ENCODE data around the gene JUN.

Gene JUN

DNA sequence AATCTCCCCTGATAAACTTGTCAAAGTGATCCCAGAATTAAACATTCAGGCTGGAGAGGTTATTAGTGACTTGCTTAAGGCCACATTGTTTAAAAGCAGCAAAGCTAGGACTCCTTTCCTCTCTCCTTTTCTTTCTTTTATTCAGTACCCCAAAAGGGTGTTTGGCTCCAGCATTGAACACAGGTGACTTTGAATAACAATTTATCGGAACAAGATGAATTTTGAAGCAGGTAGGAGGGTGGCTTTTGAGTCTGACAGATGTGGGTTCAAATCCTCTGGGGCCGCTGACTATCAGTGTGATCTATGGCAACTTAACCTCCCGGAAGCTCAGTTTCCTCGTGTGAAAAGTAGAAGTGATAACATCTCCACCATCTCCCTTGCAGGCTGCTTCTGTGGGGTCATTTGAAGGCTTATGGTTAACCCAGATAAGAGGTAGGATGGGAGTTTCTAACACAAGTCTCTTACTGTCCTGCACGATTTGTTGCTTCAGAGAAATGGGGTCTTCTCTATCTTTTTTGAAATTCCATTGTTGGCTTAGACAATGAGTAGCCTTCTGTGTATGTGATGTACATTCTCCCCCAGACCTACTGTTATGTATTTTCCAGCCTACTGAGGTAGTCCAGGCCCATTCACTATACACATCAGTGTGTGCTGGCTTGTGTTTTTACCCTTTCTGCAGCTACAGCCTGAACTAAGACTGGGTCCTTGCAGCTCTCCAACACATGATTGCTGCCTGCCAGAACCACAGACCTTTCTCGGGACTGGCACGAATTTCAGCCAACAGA is 29.0 kb downstream of the JUN start:
- DNase-seq, result no peak

DNA sequence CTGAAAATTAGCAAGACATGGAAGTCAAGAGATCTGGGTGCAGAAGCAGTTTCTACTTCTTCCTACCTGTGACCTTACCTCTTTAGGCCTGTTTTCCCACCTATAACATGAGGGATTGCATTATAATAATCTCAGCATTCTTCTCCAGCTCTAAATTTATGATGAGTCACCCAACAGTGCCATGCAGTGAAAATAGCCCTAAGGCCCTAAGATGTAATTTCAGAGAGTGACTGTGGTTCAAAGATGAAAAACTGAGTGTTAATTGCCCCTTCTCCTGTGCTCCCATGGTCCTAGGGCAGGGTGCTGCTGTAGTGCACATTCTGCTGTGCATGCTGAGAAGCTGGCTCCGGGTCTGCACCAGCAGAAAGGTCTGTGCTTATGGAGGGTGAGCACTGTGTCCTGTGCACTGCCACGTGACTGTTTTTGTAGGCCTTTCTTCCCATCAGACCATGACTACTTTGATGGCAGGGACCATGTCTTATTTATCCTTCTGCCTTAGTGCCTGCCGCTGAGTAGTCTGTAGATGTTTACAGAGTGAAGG is 29.7 kb downstream of the JUN start:
- no peak for DNase-seq

DNA sequence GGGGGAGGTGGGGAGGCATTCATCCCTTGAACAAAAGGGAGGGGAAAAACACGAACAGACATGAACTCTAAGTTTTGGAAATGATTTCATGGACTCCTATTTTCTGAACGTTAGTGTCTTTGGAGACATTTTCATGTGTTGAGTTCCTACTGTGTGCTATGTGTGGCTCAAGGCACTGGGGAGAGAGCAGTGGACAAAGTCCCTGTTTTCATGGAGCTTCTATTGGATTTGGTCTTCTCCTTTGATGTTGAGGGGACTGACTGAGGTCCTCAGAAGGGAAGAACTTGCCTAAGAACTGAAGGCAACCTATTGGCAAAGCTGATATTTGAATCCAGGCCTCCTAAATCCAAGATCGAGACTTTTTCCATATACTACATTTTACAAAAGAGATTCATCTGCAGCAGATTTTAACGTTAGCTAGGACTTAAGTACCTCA is 30.4 kb downstream of the JUN start:
- DNase-seq, result no peak

DNA sequence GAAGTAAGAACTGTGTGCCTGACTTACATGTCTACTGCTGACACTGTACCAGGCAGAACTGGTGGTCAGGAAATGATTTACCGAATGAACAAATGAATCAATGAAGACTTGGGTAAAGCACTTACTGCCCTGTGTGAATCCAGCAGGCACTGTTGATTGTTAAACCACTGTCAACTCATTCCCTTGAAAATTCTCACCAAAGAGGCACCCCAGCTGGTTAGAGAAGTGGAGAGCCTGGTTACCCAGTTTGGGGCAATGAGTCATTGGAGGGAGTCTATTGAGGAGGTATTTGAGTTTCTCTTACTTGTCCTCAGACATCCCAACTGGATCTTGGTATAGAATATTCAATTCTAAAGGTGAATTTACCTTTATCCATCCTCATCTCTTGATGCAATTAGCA is 34.2 kb downstream of the JUN start:
- DNase-seq, result no peak

DNA sequence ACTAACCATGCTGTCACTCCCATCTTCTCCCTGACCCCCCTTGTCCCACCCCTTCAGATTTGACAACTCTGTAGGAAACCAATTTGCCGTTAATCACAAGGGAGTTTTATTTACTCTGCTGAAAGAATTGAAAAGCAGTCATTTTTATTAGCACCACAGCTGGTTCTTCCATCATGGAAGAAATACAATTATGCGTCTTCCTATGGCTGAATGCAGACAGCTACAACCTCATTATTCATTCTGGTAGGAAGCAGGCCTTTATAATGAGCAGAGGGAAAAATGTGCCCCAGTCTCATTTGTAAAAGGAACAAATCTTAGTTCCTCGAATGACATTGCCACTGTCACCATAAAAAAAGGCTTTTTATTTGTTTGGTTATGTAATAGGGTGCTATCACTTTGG is 35.2 kb downstream of the JUN start:
- DNase-seq, result no peak

DNA sequence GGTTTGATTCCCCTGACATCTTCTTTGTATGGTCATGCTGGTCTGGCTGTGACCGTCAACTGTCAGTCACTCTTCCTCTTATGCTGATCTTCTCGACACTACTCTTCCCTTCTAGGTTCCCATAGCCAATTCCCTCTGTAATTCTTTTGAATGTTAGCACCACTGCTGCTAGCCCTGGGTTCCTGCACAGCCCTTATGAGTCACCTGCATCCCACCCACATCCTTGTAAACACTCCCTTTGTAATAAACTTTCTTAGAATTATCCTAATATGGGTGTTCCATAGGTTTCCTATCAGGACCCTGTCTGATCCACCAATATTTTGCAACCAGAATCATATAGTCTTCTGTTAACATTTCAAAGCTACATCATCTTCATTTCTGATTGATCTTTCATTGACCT is 37.1 kb downstream of the JUN start:
- no peak for DNase-seq

DNA sequence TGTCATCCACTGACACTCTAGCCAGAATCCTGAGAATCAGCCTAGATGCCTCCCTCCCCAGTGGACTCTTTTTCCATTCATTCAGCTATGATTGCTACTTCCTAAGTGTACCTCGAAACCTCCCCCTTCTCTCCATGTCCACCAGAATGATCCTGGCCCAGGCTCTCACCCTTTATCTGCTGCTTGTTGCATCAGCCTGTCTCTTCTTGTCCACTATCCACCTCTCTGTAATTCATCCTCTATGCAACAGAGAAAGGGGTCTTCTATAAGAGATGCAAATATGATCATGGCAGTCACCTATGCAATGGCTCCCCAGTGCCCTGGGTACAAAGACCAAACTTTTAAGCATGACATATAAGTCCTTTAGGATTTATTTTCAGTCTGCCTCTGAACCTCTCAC is 37.7 kb downstream of the JUN start:
- DNase-seq, result no peak

DNA sequence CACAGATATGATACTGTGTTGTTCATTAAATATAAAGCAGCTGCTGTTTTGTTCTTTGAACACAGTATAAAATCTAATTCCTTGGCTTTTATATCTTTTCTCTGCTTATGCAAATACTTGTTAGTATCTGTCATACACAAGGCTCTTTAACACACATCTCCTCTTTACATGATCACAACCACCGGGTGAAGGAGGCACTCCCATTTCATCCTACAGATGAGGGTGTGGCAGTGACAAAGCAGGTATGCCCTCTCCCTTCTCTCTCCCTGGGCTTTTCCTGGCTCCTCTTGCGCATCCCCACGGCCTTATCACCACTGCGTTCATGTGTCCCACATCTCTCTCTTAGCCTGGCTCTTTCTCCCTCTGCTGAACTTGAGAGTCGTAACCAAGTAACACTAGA is 38.2 kb downstream of the JUN start:
- DNase-seq, result no peak

DNA sequence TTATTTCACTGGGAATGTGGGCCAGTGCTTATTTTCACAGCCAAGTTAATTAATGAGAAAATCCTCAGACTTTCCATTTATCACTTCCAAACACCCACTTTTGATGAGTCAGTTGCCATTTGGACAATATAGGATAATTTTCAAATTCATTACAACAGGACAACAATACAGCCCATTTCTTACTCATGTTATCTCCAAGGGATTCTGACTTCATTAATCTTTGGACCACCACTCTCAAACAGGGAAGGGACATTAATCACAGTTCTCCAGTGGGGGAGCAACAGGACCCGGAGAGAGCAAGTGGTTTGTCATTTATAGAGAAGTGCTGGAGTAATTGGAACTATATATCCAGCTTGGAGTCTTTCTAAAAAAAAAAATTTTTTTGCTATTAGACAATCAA is 38.7 kb downstream of the JUN start:
- no peak for DNase-seq

DNA sequence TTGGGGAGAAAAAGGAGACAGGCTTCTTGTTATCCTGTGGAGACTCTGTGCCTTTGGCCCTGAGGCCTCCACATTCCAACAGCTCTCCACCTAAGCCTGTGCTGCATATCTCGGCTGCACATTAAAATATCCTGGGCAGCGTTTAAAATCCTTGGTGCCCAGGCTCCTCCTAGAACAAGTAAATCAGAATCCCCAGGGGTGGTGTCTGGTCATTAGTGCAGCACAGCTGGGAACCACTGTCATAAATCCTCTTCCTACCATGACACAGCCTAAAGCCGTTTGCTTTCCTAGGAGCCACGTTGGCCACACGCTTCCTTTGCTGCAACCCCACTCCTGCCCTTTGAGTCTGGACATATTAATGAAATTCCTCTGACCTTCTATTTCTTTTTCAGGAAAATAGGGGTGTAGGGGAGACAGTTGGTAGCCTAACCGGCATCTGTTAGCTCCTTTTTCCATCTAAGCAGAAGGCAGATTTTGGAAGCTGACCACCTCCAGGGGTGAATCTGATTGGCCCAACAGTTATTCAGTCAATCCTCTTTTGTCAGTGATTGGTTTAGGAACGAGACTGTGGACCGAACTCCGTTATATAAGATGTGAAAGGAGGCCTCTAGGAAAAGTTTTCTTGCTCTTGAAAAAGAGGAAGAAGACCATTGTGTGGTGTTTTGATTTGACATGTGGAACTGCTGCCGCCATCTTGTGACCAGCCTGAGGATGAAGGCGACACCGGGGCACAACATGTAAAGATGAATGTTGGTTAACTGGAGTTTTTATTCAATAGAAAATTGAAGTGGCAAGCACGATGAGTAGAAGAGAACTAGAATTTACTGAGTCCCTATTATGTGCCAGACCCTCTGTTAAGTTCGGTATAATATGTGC is 41.9 kb downstream of the JUN start:
- no peak for DNase-seq

DNA sequence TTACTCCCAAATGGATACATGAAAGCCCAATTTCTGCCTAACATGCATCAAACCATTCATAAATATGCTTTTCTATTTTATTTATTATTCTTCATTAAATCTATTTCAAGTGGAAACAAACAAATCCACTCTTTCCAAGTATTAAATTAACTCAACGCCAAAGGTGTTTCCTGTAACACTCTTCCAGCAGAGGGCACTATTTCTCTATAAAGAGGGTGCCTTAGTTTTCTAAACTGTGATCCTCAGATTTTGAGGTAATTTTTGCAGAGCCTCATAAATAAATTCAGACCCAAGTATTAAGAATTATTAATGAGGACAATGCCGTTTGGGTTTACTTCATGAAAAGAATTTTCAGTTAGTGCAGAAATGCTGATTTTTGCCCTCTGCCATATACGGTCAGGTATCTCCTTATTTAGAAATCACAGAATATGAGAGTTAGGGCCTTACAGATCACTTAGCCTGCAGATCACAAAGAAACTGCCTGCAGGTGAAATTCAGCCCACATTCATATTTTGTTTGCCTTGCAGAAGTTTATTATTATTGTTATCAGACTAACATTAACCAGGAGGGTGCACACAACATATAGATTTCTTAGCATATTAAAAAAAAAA is 43.9 kb downstream of the JUN start:
- DNase-seq, result peak; percentile 60

DNA sequence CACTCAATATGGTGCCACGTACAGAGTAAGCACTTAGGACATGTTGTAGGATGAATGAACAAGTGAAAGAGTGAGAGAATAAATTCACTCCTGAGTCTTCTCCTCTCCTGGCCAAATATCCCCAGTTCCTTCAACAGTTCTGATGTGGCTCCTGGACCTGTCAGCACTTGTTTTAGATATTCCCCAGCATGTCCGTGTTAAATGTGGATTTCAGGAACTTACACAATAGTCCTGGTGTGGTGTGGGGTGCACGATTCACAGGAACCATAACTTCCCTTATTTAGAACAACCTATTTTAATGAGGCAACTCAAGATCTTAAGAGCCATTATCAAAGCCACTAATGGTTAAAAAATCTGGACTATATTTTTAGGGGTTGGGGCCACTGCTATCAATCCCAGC is 45.0 kb downstream of the JUN start:
- DNase-seq, result no peak

DNA sequence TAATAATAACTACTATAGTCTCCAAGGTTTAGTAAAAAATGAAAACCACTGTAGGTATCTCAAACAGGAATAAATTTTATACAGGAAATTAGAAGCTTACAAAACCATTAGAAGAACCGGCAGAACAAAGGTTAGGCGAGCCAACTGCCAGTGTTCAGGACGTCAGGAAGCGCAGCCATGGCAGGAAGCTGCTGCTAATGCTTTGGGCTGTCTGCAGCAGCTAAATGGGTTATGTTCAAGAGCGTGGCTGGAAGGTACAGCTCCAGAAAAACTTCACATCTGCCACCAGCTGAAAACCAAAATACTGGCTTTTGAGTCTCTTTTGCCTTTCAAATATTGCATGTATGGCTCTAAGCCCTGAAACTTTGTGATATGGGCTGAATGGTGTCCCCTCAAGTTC is 48.3 kb downstream of the JUN start:
- DNase-seq, result no peak

DNA sequence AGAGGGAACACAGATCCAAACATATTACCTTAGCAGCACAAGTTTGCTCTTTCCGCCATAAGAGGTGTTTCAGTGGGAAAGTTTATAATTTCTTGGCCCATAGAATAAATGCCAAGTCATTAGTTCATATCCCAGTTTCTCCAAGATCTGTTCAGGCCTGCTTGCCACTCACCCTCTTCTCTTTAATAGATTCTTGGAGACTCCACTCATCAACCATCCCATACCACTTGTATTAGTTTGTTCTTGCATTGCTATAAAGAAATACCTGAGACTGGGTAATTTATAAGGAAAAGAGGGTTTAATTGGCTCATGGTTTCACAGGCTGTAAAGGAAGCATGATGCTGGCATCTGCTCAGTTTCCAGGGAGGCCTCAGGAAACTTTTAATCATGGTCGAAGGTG is 49.2 kb downstream of the JUN start:
- no peak for DNase-seq

DNA sequence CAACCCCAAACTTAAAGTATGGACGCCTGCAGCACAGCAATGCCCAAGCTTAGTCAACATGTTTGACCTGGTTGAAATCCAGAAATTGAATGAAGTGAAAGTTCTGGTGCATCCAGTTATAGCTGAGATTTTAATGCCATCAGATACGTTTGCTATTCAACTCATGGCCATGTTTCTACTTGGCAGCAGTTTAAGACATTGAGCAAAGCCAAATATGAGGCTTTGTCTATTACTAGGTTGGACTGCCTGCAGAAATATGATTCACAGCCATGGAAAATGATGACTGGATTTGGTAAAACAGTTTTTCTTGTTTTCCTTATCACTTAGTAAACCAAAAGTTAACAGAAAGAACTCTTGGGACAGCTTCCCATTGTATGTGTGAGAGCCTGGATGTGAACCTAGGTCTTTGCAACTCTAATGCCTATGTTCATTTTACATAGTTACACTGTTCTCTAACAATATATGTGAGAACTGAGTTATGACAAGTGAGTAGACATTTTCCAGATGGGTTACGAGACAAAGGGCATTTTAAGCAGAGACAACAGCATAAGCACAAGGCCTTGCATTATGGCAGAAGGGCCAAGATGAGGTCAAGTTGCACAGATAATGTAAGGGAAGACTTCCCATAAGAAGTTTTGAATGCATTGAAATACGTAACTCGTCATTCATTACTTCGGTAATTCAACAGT is 51.6 kb downstream of the JUN start:
- no peak for DNase-seq
